Measurements from ENCODE around the gene RTP3.

- TF ChIP-seq CTCF (IDR thresholded peaks at IDR 0.05 in 8 of 11, conservative IDR thresholded peaks at IDR 0.05 in 3 of 11) (peak in 2 of 11 experiments; percentile 12 to 15), POLR2AphosphoS5 (IDR thresholded peaks at IDR 0.05) (no peak)
Measured at GRCh38 chr3:46483825-46484224, 14.0 kb upstream of the RTP3 start.

Measured in spleen (tissue), 7 donors.